HG03039 (cell line): ENCODE results near the gene LURAP1L.

Experiments
- ATAC-seq: cut with Tn5 transposase; IDR thresholded peaks from one replicate; pipeline ENCODE4 v1.9.1; 2021; ENCODE audit warnings: mild to moderate bottlenecking, moderate library complexity; ENCODE audit not compliant: unreplicated experiment

LURAP1L gene

GRCh38 chr9:12774861-12775678 is at the start of gene LURAP1L:
Gene LURAP1L (plus strand): TSS chr9:12775020. CDS start chr9:12775716, 696 bp downstream.
- no peak for ATAC-seq

DNA sequence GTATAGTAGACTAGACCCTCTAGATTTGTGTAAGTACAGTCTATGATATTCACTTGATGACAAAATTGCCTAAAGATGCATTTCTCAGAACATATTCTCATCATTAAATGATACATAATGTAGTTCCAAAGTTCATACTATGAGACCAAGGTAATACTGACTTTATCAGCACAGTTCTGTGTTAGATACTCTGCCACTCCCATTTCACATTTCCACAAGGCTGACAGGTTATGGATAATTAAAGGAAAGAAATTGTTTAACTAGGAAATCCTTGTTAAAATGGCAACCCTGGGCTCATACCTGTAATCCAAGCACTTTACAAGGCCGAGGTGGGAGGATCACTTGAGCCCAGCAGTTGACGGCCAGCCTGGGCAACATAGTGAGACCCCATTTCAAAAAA is 48.0 kb upstream of the LURAP1L start:
- no peak for ATAC-seq

DNA sequence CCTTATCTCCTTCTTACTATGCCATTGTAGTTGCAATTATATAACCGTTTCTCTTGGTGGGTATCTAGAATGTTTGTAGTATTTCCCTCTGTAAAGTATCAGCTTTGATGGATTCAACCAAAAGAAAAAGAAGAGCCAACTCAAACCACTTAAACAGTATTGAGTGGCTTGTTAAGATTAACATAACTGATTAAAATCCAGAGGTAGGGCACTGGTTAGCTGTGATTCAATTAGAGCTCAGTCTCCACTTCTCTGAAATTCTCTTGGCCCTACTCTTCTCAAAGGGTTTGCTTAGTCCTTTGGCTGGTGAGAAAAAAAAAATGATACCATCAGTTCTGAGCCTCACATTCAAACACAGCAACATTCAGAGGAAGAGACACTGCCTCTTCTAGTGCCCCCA is 44.6 kb upstream of the LURAP1L start:
- ATAC-seq, result no peak

GRCh38 chr9:12730927-12731326 is 43.9 kb upstream of the LURAP1L start:
- ATAC-seq, result no peak

DNA sequence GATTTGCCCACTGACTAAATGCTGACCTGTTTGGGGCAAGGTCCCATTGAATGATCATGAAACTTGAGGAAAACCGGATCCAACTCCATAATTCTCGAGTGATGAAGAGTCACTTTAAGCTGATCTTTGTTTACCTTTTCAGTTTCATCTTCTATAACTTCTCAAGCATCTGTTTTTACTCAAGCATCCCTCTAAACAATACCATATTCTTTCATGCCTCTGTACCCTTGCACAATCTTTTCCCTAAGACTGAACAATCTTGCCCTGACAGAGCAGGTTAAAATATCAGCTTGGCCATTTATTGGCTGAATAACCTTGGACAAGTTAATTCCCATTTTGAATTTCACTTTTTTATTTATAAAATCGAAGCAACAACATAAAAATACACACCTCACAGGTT is 41.8 kb upstream of the LURAP1L start:
- ATAC-seq, result no peak

- no peak for ATAC-seq
Measured at GRCh38 chr9:12735665-12736064, 39.2 kb upstream of the LURAP1L start.

DNA sequence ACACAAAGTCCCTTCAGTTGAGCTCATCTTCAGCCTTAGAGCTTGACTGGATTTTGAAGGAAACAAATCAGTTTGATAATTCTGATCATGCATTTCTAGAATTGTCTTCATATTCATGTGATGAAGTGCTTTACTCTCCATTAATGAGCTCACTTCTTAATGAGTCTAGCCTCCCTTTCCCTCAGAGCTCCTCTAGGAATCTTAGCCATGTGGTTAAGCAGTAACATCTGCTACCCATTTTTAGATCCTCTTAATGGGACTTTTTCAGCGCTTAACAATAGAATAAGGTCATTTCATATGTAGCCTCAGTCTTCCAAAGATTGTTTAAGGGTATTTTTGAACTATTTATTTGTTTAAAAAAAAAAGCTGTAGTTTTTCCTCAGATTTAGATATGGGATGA is 36.9 kb upstream of the LURAP1L start:
- no peak for ATAC-seq

DNA sequence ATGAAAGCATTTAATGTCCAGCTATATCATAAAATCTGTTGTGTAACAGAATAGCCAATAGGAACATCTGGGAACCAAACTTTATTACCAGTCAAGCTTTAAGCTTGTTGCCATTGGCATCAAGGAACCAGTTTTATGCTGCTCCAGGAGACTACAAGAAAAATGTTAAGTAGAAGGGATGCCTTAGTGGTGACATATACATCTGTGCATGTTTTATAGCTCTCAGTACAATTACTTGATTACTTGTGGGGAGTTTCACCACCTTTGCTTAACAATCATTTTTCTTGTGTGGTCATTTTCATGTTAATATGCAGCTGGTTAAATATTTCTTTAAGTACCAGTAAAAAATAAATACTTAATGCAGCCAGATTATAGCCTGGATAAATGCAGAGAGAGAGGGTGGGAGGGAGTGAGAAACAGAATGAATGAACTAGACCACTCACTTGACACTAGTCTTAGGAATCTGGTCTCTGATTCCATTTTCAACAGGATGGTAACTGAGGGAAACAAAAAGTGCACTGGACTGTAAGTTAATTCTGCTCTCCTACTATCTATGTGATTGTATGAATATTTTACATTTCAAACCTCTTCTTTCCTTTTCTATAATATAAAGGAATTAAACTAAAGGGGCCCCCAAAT is 35.7 kb upstream of the LURAP1L start:
- ATAC-seq, result no peak

DNA sequence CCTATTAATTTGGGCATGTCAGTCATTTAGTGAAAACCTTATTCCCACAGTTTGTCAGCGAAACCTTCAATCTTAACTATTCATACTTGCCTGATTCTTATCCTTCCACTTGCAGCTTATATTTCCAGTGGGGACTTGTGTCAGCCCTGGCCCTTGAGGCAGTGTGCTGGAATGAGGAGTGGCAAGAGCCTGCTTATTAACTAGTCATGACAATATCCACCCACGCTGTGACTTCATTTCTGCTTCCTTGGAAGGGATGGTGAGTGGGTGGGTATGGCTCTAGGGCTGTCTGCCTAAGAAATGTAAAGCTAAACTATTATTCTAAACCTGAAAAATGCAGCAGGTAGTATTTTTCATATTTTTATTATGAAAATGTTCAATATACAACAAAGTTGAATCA is 34.0 kb upstream of the LURAP1L start:
- ATAC-seq, result no peak

GRCh38 chr9:12748016-12748415 is 26.8 kb upstream of the LURAP1L start:
- ATAC-seq, result no peak

DNA sequence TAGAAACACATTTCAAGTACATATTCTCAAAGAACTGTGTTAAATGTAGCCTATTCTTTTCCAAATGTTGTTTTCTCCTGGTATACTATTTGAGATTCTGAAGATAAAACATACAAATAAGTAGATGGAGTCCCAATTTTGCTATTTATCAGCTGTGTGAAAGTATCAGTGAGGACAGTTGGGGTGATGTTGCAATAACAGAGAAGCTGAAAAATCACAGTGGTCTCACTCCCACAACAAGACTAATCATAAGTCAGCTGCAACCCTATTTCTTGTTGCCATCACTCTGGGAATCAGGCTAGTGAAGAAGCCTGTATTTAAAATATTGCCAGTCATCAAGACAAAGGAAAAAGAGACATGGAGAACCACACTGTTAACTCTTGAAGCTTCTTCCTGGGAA is 25.9 kb upstream of the LURAP1L start:
- no peak for ATAC-seq

DNA sequence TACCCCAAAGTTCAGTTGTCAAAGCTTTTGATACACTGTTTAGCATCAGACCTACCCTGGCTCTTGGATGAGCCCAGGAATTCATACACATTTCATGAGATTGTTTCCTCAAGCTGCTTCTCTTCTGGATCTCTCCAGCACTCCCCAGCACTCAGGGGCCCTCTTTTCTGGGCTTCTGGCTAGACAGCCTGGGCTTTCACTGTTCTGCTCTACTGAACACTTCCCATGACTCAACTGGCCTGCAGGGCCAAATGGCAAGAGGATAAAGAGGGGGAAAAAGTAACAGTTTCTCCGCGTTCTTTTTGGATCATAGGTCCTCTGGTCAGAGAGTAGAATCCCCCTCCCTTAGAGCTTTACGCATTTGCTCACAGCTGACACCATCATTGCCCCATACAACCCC is 20.9 kb upstream of the LURAP1L start:
- no peak for ATAC-seq

GRCh38 chr9:12759761-12760160 is 15.1 kb upstream of the LURAP1L start:
- no peak for ATAC-seq

DNA sequence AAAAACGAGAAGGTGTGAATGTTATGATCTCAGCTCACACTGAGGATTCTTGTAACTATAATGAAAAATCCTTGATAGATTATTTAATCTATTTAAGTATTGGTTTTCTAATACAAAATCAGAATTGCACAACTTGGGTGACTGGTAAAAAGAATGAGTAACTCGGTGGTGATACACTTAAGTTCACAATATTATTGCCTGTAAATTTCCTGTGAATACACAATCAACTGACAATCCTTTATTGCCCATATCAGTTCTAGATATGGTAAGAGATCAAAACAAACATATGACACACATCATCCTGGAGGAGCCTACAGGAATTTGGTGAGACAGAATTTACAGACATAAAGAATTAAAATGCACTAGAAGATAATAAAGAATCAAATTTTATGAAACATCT is 14.1 kb upstream of the LURAP1L start:
- ATAC-seq, result no peak

GRCh38 chr9:12764150-12764549 is 10.7 kb upstream of the LURAP1L start:
- no peak for ATAC-seq

DNA sequence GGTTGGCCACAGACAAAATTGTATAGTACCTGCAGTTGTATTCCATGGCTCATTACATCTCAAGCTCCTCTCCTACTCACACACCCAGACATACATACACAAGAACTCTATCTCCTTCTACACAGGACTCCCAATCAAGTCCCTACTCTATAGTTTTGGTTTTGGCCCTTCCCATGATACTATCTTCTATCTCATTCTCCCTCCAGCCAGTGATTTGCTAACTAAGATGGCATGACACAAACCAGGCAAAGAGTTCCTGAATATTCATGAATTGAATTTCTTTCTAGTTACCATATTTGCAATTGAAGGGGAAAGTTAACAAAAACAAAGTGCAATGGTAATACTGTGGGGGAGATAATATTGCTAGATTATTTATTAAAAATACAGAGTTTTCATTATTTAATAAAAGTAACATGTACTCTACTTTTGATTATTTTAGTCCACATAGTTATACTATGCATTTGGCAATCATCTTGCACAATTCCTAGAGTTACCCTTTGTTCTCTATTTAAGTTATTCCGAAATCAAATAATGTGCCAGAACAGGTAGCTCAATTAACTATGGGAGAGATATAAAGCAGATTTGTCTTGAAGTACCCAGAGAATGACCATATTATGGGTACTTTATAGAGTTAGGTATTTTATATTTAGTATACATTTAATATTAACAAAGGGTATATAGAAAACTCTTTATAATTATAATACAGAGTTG is 9.6 kb upstream of the LURAP1L start:
- ATAC-seq, result no peak

DNA sequence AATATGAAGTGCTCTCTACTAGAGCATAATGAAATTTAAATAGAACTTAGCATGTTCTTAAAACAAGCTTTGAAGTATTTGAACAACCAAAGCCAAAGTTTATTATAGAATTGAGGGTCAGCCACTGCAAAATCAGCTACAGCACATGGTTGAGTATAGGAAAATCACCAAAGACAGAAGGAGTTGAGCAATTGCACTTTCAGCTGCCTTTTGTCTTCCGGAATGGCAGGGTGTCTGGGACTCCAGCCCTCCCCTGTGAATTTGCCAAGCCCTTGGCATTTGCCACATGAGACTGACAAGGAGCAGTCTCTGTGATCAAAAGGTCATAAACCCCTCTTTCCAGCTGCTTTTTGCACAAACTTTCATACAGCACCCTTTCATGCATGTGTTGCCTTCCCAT is 8.5 kb upstream of the LURAP1L start:
- ATAC-seq, result no peak

- no peak for ATAC-seq
Measured at GRCh38 chr9:12770261-12770660, 4.6 kb upstream of the LURAP1L start.

DNA sequence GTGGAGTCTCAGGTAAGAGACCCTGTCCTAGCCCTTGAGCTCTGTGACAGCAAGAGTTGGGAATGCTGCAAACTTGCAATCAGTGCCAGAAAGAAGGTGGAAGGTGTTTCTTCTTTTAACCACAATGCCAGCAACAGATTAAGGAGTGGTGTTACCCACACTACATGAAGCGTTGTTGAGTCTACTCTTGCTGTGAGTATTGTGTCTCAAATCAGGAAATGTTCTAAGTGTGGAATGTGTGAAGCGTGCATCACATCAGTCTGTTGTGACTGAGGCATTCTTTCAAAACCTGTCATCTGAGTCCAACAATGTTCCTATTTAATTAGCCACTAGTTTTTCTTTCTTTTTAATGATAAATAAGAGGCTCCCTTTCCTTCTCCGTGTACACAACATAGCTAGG is 2.9 kb upstream of the LURAP1L start:
- ATAC-seq, result no peak

GRCh38 chr9:12773562-12773961 is 1.3 kb upstream of the LURAP1L start:
- no peak for ATAC-seq

- peak; percentile 63 for ATAC-seq
Measured at GRCh38 chr9:12775679-12776512, 1.1 kb downstream of the LURAP1L start.
